HS-5 (cell line): ENCODE measurements around the gene SELENOS.
"Not testable (repeated sequence)": the region's sequence is repeated elsewhere in the genome, so short reads cannot be mapped to it uniquely, and the experiment has no call there.

ENCODE experiments used
- DNase-seq: peaks from one replicate; pipeline ENCODE4 v3.0.0-alpha.2; 2012; ENCODE audit warnings: low read depth

The SELENOS gene

GRCh38 chr15:101309436-101310160 lies 32.3 kb upstream of the SELENOS start:
- no peak for DNase-seq

- DNase-seq, result no peak
Observed at GRCh38 chr15:101308604-101309435, 31.5 kb upstream of the SELENOS start.

DNA sequence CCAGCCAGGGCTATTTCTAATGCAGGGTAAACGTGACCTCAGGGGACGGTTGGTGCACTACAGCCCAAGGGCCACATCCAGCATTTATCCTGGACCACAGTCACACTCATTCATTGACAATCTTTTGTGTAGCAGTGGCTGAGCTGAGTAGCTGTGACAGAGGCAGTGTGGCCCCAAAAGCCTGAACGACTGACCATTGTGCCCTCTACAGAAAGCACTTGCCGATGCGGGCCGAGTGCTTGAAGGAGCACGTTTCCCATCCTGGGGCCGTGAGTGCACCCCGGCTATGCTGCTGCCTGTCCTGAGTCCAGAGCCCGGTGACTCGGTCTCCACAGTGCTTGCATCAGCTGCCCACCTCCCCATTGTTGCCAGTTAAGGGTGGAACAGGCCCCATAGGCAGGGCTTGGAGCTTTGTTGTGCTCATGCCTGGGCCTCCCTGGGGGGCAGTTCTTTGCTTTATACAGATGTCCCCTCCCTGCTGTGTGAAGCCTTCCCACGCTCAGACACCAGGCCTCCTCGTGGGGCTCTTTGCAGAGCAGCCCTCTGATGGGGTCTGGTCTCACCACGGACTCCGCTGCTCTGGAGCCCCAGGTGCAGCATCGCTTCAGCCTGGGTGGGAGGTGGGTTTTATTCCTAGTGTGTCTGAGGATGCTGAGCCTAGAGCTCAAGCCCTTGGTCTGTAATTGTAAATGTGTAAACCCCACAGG lies 30.8 kb upstream of the SELENOS start:
- DNase-seq, result no peak

- no peak for DNase-seq
Observed at GRCh38 chr15:101307048-101307896, 30.0 kb upstream of the SELENOS start.

GRCh38 chr15:101306341-101307047 lies 29.2 kb upstream of the SELENOS start:
- DNase-seq, result no peak

GRCh38 chr15:101305820-101306255 lies 28.6 kb upstream of the SELENOS start:
- no peak for DNase-seq

- DNase-seq, result no peak
Observed at GRCh38 chr15:101303408-101303807, 26.1 kb upstream of the SELENOS start.

DNA sequence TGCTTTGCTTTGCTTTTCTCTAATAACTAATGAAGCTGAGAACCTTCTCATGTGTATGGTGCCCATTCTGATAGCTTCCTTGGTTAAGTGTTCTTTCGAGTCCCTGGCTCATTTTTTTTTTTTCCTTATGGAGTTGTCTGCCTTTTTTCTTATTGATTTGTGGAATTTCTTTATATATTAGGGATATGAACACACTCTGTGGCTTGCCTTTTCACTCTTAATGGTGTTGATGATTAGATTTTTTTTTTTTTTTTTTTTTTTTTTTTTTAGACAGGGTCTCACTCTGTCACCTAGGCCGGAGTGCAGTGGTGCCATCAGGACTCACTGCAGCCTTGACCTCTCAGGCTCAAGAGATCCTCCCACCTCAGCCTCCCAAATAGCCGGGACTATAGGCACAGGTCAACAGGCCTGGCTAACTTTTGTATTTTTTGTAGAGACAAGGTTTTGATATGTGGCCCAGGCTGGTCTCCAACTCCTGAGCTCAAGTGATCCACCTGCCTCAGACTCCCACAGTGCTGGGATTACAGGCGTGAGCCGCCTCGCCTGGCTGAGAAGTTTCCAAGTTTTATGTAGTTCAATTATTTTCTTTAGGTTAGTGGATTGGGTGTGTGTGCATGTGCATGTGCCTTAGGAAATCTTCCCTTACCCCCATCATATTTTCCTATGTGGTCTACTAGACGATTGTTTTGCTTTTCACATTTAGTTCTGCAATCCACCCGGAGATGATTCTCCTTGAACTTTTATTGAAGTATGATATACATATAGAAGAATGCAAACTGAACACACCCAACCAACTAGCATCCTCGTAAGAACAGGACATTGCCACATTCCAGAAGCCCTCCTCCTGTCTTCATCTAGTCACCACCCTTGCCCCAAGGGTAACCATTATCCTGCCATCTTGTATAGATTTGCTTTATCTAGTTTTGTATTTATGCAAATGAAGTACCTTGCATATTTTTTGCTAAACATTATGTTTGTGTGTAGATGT lies 19.4 kb upstream of the SELENOS start:
- DNase-seq, result peak; percentile 74

- no peak for DNase-seq
Observed at GRCh38 chr15:101295607-101296161, 18.4 kb upstream of the SELENOS start.

- peak; percentile 61 for DNase-seq
Observed at GRCh38 chr15:101294731-101295606, 17.7 kb upstream of the SELENOS start, which contains the start of gene SNRPA1. SNRPA1 (minus strand) TSS chr15:101295248; CDS start chr15:101295178, 70 bp downstream.

- no peak for DNase-seq
Observed at GRCh38 chr15:101293122-101293521, 15.8 kb upstream of the SELENOS start.

DNA sequence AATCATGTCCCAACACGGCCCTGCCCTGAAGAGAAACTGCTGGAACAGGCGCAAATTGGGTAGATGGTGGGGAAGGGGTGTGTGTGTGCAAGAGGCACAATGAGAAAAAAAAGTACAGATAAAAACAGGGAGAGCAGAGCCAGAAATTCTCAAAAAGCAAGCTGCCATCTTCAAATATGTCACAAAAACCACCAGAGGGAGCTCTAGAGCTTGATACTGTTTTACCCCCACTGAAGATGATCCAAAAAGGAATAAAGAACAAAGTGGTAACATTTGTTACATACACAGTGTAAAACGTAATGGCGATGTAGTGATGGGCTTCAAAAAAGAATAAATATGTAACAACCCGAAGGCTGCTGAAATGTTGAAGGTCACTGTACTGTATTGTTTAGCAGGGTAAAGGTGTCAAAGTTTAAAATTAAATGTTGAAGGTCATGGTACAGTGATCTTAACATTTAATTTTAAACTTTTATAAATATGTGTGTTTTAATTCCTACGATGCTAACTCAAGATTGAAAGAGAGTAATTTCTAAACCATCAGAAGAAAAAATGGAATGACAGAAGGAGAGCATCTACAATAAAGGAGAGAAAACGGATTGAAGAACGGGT lies 11.7 kb upstream of the SELENOS start:
- no peak for DNase-seq

DNA sequence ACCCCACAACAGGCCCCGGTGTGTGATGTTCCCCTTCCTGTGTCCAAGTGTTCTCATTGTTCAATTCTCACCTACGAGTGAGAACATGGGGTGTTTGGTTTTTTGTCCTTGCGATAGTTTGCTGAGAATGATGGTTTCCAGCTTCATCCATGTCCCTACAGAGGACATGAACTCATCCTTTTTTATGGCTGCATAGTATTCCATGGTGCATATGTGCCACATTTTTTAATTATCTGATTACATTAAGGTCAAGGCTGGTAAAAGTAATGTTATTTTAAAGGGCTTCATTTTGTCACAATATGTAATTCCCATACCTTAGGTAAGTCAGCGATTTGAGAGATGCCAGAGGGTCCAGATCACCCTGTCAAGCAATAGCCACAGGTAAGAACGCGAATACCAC lies 10.1 kb upstream of the SELENOS start:
- DNase-seq, result not testable (repeated sequence)

GRCh38 chr15:101286471-101287114 lies 9.3 kb upstream of the SELENOS start:
- no peak for DNase-seq

- no peak for DNase-seq
Observed at GRCh38 chr15:101283931-101284330, 6.6 kb upstream of the SELENOS start.

GRCh38 chr15:101280007-101280406 lies 2.7 kb upstream of the SELENOS start:
- no peak for DNase-seq

GRCh38 chr15:101277943-101278564 lies 769 bp upstream of the SELENOS start:
- DNase-seq, result no peak
